ENCODE results near the gene UTS2B. TPM values are rescaled to one million over a fixed set of nuclear protein-coding genes. Genes with fewer than 3 reads are reported as not detected.

The UTS2B gene
- total and polyA plus RNA-seq, 10 of the 15 experiments (the other 5 are each of a cell fraction or from before 2014, with no cell fraction given) = 0.15 to 0.72 (median 0.44) TPM

GRCh38 chr3:191254098-191254873 lies 76.0 kb downstream of the UTS2B start (continued):
- TF ChIP-seq CTCF (IDR thresholded peaks at IDR 0.05 in 2 of 3, conservative IDR thresholded peaks at IDR 0.05 in 1 of 3; ENCODE audit: control insufficient read depth in 2 of 3, extremely low read depth in 1 of 3, insufficient read depth in 1 of 3, low read depth in 3 of 3, low read length in 3 of 3) = no peak
- 0 out of 2 replicates have a peak, but pooled peaks have one; percentile 27 for TF ChIP-seq CBFB (IDR thresholded peaks at IDR 0.05; ENCODE audit: low read depth)
- TF ChIP-seq RBBP5 (conservative IDR thresholded peaks at IDR 0.05) = no peak
- no peak for TF ChIP-seq POLR2A (IDR thresholded peaks at IDR 0.05; ENCODE audit: low read depth, low read length)
- TF ChIP-seq JUNB (IDR thresholded peaks at IDR 0.05) = no peak
- TF ChIP-seq HSF1 (IDR thresholded peaks at IDR 0.05; ENCODE audit: low read depth, low read length) = no peak
- no peak for TF ChIP-seq MYC (IDR thresholded peaks at IDR 0.05; ENCODE audit: insufficient read depth, insufficient read length, insufficient replicate concordance, low read length, severe bottlenecking)
